Cardiac atrium fibroblast (primary cell): ENCODE measurements around the gene UQCC2. TPM values are rescaled to one million over a fixed set of nuclear protein-coding genes. Genes with fewer than 3 reads are reported as not detected.

Experiments
- total RNA-seq: library from RNA; depleted of rRNA; stranded (reverse); fragments of >200 nt; gene quantifications from 2 replicates; pipeline ENCODE4 v1.2.3, GENCODE V29; 2015

Gene UQCC2
- 18.6 and 47.3 TPM in 2 replicates for total RNA-seq

GRCh38 chr6:33711140-33712129, at the start of gene UQCC2:
TSS of gene UQCC2 (minus strand) at chr6:33711700. CDS start at chr6:33711686, 14 bp downstream.

GRCh38 chr6:33746651-33747100, 35.2 kb upstream of the UQCC2 start, which contains the start of gene IP6K3:
TSS of gene IP6K3 (minus strand) at chr6:33746905. CDS start at chr6:33735476, 11,429 bp downstream.

Other genes starting within 250 kb of the UQCC2 start
- 7.8 and 10.5 TPM in 2 replicates for gene BAK1, start 131.4 kb downstream of the UQCC2 start, total RNA-seq
- gene ITPR3, start 90.4 kb downstream of the UQCC2 start, total RNA-seq, result 21.5 TPM in 2 replicates
- gene IP6K3, start 35.2 kb upstream of the UQCC2 start, total RNA-seq, result under 0.01 TPM in 1 of 2 replicates, not detected in the other
- gene LEMD2, start 77.4 kb upstream of the UQCC2 start, total RNA-seq, result 30.3 and 34.8 TPM in 2 replicates
- not detected in 2 replicates for gene MLN, start 92.3 kb upstream of the UQCC2 start, total RNA-seq